ENCODE results near the gene RBBP8NL.

GRCh38 chr20:62464990-62465389 is 37.7 kb upstream of the RBBP8NL start:
- TF ChIP-seq CEBPB (IDR thresholded peaks at IDR 0.05) = no peak
- TF ChIP-seq POLR2A (IDR thresholded peaks at IDR 0.05; ENCODE audit: low read length) = no peak
- TF ChIP-seq MAX (IDR thresholded peaks at IDR 0.05) = no peak
- TF ChIP-seq CTCF (IDR thresholded peaks at IDR 0.05) = no peak
- TF ChIP-seq RFX5 (IDR thresholded peaks at IDR 0.05) = no peak
- no peak for TF ChIP-seq CHD2 (IDR thresholded peaks at IDR 0.05; ENCODE audit: low read length, partially characterized antibody)
- no peak for TF ChIP-seq JUN (IDR thresholded peaks at IDR 0.05)
- no peak for TF ChIP-seq RAD21 (conservative IDR thresholded peaks at IDR 0.05 in 1 of 2, IDR thresholded peaks at IDR 0.05 in 1 of 2)
- TF ChIP-seq USF2 (IDR thresholded peaks at IDR 0.05) = no peak
- TF ChIP-seq E2F6 (IDR thresholded peaks at IDR 0.05; ENCODE audit: borderline replicate concordance, low read depth) = no peak
- TF ChIP-seq BHLHE40 (IDR thresholded peaks at IDR 0.05; ENCODE audit: low read depth, low read length) = no peak
- TF ChIP-seq MYC (IDR thresholded peaks at IDR 0.05; ENCODE audit: borderline replicate concordance, low read length) = no peak
